GM23248 (cell line): Measurements from ENCODE around the gene HMGCL.

Experiments used
- EZH2 ChIP-seq: fragments of 200-600 bp; sonication (generic); IDR thresholded peaks from 2 replicates; pipeline ENCODE4 v1.6.1; 2018; ENCODE audit warnings: antibody characterized with exemption, mild to moderate bottlenecking; ENCODE audit not compliant: insufficient read depth, poor library complexity, severe bottlenecking
- EZH2phosphoT487 ChIP-seq: fragments of 200-600 bp; sonication (generic); IDR thresholded peaks from 2 replicates; pipeline ENCODE4 v1.6.1; 2018; ENCODE audit warnings: antibody characterized with exemption, moderate library complexity, mild to moderate bottlenecking, low read depth; ENCODE audit not compliant: insufficient read depth

DNA sequence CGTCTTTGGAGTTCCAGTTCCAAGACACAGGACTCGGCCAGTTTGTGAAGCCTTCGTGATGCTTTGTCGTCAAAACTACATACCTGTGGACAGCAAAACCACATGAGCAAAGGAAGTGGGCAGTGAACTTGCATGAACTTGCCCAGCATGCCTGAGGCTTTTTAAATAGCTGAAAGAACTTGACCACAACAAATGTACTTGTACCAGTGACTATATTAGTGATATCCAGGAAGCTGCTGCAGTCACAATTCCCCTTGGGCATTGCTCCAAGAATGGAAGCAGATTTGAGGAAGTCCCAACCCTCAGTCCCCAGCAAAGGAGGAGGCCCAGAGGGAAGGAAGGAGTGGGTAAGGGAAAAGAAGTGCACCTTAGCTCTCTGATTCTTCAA is 40.3 kb upstream of the HMGCL start:
- TF ChIP-seq EZH2 (no peak), EZH2phosphoT487 (no peak)
